C4-2B (cell line): Measurements from ENCODE around the gene NUMB.
A peak's percentile ranks its signal among the peaks of the same experiment; 100 is the strongest.

ENCODE experiments used
- ZFX ChIP-seq: fragments of 450-650 bp; IDR thresholded peaks from 2 replicates; pipeline ENCODE4 v1.6.1; 2017
- TF ChIP-seq, protein P1 (sequence below): fragments of 450-650 bp; conservative IDR thresholded peaks from 2 replicates; pipeline ENCODE4 v1.5.1; 2017; ENCODE audit warnings: mild to moderate bottlenecking

DNA sequence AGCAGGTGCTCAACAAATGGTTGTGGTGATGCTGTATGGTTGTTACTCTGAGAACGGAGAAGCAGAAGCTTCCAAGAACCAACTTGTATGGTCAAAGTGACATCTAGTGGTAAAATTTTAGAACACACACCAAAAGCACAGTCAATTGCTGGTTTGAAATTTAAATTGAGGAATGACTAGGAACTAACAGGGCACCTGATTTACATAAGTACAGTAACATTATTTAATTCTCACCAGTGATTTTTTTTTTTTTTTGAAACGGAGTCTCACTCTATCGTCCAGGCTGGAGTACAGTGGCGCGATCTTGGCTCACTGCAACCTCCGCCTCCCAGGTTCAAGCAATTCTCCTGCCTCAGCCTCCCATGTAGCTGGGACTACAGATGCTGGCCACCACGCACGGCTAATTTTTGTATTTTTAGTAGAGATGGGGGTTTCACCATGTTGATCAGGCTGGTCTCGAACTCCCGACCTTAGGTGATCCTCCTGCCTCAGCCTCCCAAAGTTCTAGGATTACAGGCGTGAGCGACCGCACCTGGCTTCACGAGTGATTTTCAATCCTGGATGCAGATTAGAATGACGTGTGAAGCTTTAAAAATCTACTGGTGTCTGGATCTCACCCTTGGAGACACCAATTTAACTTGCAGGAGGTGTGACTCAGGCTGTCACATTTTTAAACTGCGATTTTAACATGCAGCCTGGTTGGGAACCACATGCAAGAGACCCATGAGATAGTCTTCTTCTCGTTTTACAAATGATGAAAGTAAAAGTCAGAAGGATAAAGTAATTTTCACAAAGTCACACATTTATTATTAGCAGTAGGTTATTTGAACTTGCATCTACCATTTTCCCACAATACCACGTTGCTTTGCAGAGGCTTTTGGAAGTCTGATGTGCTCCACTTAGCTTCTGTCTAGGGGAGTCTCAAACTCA lies 14.1 kb upstream of the NUMB start:
- TF ChIP-seq, protein P1, sequence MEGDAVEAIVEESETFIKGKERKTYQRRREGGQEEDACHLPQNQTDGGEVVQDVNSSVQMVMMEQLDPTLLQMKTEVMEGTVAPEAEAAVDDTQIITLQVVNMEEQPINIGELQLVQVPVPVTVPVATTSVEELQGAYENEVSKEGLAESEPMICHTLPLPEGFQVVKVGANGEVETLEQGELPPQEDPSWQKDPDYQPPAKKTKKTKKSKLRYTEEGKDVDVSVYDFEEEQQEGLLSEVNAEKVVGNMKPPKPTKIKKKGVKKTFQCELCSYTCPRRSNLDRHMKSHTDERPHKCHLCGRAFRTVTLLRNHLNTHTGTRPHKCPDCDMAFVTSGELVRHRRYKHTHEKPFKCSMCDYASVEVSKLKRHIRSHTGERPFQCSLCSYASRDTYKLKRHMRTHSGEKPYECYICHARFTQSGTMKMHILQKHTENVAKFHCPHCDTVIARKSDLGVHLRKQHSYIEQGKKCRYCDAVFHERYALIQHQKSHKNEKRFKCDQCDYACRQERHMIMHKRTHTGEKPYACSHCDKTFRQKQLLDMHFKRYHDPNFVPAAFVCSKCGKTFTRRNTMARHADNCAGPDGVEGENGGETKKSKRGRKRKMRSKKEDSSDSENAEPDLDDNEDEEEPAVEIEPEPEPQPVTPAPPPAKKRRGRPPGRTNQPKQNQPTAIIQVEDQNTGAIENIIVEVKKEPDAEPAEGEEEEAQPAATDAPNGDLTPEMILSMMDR = peak; percentile 84
- no peak for TF ChIP-seq ZFX
